Nephron (organoid): ENCODE data around the gene CAMK2G.
"Not testable (repeated sequence)": the region's sequence is repeated elsewhere in the genome, so short reads cannot be mapped to it uniquely, and the experiment has no call there.

Source experiments
- H3K27ac Mint-ChIP-seq, 3 experiments: 2 replicates each; pipeline ENCODE4 v1.8.0; 2020; ENCODE audit warnings: mixed read lengths in 3 of 3, mild to moderate bottlenecking in 2 of 3, moderate library complexity in 1 of 3
- H3K27me3 Mint-ChIP-seq: 2 replicates; pipeline ENCODE4 v1.8.0; 2021; ENCODE audit warnings: low read depth, mild to moderate bottlenecking, moderate library complexity, mixed read lengths
- H3K36me3 Mint-ChIP-seq: 2 replicates; pipeline ENCODE4 v1.8.0; 2020; ENCODE audit warnings: low read depth, mixed read lengths
- H3K4me1 Mint-ChIP-seq: 2 replicates; pipeline ENCODE4 v1.8.0; 2020; ENCODE audit warnings: mixed read lengths
- H3K4me3 Mint-ChIP-seq, 3 experiments: 2 replicates each; pipeline ENCODE4 v1.8.0; 2020; ENCODE audit warnings: mild to moderate bottlenecking in 3 of 3, mixed read lengths in 3 of 3, moderate library complexity in 2 of 3
- H3K9me3 Mint-ChIP-seq: 2 replicates; pipeline ENCODE4 v1.8.0; 2020; ENCODE audit warnings: mixed read lengths
- TF ChIP-seq, protein P1 (sequence below), 3 experiments: fragments of 200-600 bp; sonication (generic); IDR thresholded peaks; one replicate each; pipeline ENCODE4 v1.5.0; 2021; ENCODE audit warnings: antibody characterized with exemption in 3 of 3; ENCODE audit not compliant: unreplicated experiment in 3 of 3

CAMK2G gene

DNA sequence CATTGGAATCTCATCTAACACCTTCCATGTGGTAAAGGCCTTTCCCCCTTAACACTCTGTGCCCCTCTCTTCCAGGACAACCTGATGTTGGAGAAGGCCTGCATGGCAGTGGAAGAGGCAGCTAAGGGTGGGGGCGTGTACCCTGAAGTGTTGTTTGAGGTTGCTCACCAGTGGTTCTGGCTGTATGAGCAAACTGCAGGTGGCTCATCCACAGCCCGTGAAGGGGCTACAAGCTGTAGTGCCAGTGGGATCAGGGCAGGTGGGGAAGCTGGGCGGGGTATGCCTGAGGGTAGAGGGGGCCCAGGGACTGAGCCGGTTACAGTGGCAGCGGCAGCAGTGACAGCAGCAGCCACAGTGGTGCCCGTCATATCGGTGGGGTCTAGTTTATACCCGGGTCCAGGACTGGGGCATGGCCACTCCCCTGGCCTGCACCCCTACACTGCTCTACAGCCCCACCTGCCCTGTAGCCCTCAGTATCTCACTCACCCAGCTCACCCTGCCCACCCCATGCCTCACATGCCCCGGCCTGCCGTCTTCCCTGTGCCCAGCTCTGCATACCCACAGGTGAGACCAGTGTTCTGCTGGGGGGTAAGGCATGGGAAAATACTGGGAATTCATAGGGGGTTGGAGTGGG lies 75.3 kb downstream of the CAMK2G start:
- Mint-ChIP-seq H3K4me1 (no peaks in the 10 kb centered on the region), H3K4me3 (no peak overlapping the region), H3K27ac (no peak overlapping the region), H3K9me3 (no peaks in the 10 kb centered on the region), H3K27me3 (no peaks in the 10 kb centered on the region), H3K36me3 (peaks cover 58% of the 10 kb centered on the region)
- TF ChIP-seq, protein P1, sequence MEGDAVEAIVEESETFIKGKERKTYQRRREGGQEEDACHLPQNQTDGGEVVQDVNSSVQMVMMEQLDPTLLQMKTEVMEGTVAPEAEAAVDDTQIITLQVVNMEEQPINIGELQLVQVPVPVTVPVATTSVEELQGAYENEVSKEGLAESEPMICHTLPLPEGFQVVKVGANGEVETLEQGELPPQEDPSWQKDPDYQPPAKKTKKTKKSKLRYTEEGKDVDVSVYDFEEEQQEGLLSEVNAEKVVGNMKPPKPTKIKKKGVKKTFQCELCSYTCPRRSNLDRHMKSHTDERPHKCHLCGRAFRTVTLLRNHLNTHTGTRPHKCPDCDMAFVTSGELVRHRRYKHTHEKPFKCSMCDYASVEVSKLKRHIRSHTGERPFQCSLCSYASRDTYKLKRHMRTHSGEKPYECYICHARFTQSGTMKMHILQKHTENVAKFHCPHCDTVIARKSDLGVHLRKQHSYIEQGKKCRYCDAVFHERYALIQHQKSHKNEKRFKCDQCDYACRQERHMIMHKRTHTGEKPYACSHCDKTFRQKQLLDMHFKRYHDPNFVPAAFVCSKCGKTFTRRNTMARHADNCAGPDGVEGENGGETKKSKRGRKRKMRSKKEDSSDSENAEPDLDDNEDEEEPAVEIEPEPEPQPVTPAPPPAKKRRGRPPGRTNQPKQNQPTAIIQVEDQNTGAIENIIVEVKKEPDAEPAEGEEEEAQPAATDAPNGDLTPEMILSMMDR (IDR thresholded peaks at IDR 0.05; ENCODE audit: unreplicated experiment in 3 of 3): no peak

DNA sequence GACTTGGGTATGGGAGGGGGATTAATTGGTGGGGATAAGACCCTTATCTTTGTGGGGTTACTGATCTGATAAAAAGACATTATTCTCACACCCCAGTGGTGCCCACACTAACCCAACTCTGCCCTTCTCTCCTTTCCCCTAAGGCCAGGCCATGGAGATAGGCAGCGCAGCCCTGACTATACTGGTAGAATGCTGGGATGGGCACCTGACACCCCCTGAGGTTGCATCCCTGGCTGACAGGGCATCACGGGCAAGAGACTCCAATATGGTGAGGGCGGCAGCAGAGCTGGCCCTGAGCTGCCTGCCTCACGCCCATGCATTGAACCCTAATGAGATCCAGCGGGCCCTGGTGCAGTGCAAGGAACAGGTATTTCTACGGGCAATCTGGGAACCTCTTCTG lies 76.3 kb downstream of the CAMK2G start:
- Mint-ChIP-seq H3K9me3 (no peaks in the 10 kb centered on the region), H3K4me1 (no peaks in the 10 kb centered on the region), H3K36me3 (peaks cover 54% of the 10 kb centered on the region), H3K4me3 (no peak overlapping the region), H3K27ac (no peak overlapping the region), H3K27me3 (no peaks in the 10 kb centered on the region)
- TF ChIP-seq, protein P1 (IDR thresholded peaks at IDR 0.05; ENCODE audit: unreplicated experiment in 3 of 3): no peak

DNA sequence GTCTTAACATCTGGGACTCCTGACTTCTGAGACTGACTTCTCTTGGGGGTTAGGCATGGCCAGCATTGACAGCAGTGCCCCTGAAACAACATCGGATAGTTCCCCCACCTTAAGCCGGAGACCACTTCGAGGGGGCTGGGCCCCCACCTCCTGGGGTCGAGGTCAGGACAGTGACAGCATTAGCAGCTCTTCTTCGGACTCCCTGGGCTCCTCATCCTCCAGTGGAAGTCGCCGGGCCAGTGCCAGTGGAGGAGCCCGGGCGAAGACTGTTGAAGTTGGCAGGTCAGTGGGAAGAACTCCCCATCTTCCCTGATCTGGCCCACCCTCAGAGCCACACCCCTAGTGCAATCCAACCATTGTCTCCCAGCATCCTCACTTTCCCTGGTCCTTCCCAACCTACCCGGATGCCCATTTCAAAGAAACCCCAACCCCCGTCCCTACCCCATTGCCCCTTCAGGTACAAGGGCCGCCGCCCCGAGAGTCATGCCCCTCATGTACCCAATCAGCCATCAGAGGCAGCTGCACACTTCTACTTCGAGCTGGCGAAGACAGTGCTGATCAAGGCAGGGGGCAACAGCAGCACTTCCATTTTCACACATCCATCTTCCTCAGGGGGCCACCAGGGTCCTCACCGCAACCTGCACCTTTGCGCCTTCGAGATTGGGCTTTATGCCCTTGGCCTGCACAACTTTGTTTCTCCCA lies 76.9 kb downstream of the CAMK2G start:
- H3K4me1 Mint-ChIP-seq: no peaks in the 10 kb centered on the region
- peaks cover 53% of the 10 kb centered on the region for H3K36me3 Mint-ChIP-seq
- H3K27ac Mint-ChIP-seq: no peak overlapping the region
- H3K27me3 Mint-ChIP-seq: no peaks in the 10 kb centered on the region
- no peak overlapping the region for H3K4me3 Mint-ChIP-seq
- TF ChIP-seq, protein P1 (IDR thresholded peaks at IDR 0.05; ENCODE audit: unreplicated experiment in 3 of 3): no peak
- no peaks in the 10 kb centered on the region for H3K9me3 Mint-ChIP-seq

DNA sequence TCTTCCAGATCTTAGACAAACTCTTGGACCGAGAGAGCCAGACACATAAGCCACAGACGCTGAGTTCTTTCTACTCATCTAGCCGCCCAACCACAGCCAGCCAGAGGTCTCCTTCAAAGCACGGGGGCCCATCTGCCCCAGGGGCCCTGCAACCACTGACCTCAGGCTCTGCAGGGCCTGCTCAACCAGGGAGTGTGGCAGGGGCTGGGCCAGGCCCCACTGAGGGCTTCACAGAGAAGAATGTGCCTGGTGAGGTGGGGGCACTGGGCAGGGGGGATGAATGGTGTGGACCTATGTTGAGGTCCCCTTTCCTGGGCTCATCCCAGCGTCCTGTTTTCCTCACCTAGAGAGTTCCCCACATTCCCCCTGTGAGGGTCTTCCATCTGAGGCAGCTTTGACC lies 77.6 kb downstream of the CAMK2G start:
- H3K9me3 Mint-ChIP-seq: no peaks in the 10 kb centered on the region
- no peaks in the 10 kb centered on the region for H3K4me1 Mint-ChIP-seq
- H3K36me3 Mint-ChIP-seq: peaks cover 51% of the 10 kb centered on the region
- no peak overlapping the region for H3K27ac Mint-ChIP-seq
- no peaks in the 10 kb centered on the region for H3K27me3 Mint-ChIP-seq
- no peak overlapping the region for H3K4me3 Mint-ChIP-seq
- TF ChIP-seq, protein P1 (IDR thresholded peaks at IDR 0.05; ENCODE audit: unreplicated experiment in 3 of 3): no peak

DNA sequence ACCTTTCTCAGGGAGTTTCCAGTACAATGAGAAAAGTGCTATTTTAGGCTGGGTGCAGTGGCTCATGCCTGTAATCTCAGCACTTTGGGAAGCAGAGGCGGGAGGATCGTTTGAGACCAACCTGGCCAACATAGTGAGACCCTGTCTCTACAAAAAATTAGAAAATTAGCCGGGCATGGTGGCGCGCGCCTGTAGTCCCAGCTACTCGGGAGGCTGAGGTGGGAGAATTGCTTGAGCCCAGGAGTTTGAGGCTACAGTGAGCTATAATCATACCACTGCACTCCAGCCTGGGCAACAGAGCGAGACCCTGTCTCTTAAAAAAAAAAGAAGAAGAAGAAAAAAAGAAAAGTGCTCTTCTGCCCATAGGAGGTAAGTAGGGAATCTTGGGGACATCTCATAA lies 78.3 kb downstream of the CAMK2G start:
- not testable (repeated sequence) for H3K4me3 Mint-ChIP-seq, H3K27me3 Mint-ChIP-seq, H3K4me1 Mint-ChIP-seq, H3K27ac Mint-ChIP-seq, H3K9me3 Mint-ChIP-seq
- H3K36me3 Mint-ChIP-seq: peaks cover 58% of the 10 kb centered on the region

DNA sequence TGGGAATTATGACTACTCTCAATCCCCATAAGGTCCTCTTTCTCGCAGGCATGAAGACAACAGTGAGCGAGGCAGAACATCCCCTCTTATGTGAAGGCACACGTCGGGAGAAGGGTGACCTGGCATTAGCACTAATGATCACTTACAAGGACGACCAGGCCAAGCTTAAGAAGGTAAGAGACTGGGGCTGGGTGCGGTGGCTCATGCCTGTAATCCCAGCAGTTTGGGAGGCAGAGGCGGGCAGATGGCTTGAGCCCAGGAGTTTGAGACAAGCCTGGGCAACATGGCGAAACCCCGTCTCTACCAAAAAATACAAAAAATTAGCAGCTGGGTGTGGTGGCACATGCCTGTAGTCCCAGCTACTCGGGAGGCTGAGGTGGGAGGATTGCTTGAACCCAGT lies 78.9 kb downstream of the CAMK2G start:
- H3K4me1 Mint-ChIP-seq, H3K4me3 Mint-ChIP-seq, H3K9me3 Mint-ChIP-seq, H3K27ac Mint-ChIP-seq, H3K27me3 Mint-ChIP-seq: not testable (repeated sequence)
- peaks cover 61% of the 10 kb centered on the region for H3K36me3 Mint-ChIP-seq

DNA sequence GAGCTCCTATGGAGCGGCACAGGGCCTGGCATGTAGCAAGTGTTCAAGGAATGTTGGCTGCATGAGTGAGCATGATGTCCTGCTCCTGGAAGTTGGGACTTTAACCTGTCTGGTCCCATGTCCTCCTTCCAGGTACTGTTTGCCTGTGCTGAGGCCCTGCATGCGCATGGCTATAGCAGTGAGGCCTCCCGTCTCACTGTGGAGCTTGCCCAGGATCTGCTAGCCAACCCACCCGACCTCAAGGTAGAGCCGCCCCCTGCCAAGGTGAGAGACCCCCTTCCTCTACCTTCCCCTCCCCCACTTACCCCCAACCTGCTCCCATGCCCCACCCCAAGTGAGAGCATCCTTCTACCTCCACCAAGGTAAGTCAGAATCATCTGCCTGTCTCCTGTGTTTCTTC lies 80.9 kb downstream of the CAMK2G start:
- peaks cover 60% of the 10 kb centered on the region for H3K36me3 Mint-ChIP-seq
- TF ChIP-seq, protein P1 (IDR thresholded peaks at IDR 0.05; ENCODE audit: unreplicated experiment in 3 of 3): no peak

More for the DNA sequence above, 80.9 kb downstream of the CAMK2G start:
- no peaks in the 10 kb centered on the region for H3K27me3 Mint-ChIP-seq
- no peak overlapping the region for H3K27ac Mint-ChIP-seq
- no peaks in the 10 kb centered on the region for H3K9me3 Mint-ChIP-seq
- H3K4me1 Mint-ChIP-seq: no peaks in the 10 kb centered on the region
- no peak overlapping the region for H3K4me3 Mint-ChIP-seq
